ENCODE results near the gene ZNF148. TPM values are rescaled to one million over a fixed set of nuclear protein-coding genes. Genes with fewer than 3 reads are reported as not detected.
A peak's percentile ranks its signal among the peaks of the same experiment; 100 is the strongest.
"Not testable (repeated sequence)": the region's sequence is repeated elsewhere in the genome, so short reads cannot be mapped to it uniquely, and the experiment has no call there.

Gene ZNF148
- total RNA-seq, 2 donors from 2014 or later, result 33.8 to 37.8 TPM

DNA sequence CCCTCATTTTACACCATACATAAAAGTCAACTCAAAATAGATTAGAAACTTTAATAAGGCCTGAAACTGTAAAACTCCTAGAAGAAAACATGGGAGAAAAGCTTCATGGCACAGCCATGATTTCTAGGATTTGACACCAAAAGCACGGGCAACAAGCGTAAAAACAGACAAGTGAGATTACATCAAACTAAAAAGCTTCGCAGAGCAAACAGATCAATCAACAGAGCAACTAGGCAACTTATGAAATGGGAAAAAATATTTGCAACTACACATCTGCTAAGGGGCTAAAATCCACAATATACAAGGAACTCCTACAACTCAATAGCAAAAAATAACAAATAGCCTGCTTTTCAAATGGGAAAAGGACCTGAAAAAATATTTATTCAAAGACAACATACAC lies 26.1 kb downstream of the ZNF148 start:
- no peak overlapping the region for H3K4me3 Mint-ChIP-seq
- H3K27me3 ChIP-seq (ENCODE audit: control insufficient read depth, insufficient read depth, low read length, poor library complexity, severe bottlenecking), result no peaks in the 10 kb centered on the region
- H3K36me3 ChIP-seq (ENCODE audit: control insufficient read depth, insufficient read depth, low read length), result peaks cover 8% of the 10 kb centered on the region
- TF ChIP-seq, protein P1, sequence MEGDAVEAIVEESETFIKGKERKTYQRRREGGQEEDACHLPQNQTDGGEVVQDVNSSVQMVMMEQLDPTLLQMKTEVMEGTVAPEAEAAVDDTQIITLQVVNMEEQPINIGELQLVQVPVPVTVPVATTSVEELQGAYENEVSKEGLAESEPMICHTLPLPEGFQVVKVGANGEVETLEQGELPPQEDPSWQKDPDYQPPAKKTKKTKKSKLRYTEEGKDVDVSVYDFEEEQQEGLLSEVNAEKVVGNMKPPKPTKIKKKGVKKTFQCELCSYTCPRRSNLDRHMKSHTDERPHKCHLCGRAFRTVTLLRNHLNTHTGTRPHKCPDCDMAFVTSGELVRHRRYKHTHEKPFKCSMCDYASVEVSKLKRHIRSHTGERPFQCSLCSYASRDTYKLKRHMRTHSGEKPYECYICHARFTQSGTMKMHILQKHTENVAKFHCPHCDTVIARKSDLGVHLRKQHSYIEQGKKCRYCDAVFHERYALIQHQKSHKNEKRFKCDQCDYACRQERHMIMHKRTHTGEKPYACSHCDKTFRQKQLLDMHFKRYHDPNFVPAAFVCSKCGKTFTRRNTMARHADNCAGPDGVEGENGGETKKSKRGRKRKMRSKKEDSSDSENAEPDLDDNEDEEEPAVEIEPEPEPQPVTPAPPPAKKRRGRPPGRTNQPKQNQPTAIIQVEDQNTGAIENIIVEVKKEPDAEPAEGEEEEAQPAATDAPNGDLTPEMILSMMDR (conservative IDR thresholded peaks at IDR 0.05), result no peak
- peaks cover 40% of the 10 kb centered on the region for H3K9me3 ChIP-seq (ENCODE audit: control insufficient read depth, low read length)
- no peak overlapping the region for H3K9ac ChIP-seq (ENCODE audit: extremely low read depth, low read length, poor library complexity, severe bottlenecking)
- no peak for DNase-seq
- no peak overlapping the region for H3K27ac ChIP-seq (ENCODE audit: low read depth, low read length)
- no peak overlapping the region for H3K4me3 ChIP-seq (ENCODE audit: low read length)
- 94 to 100% methylated on average over 3 of the region's 3 CpGs for WGBS, 2 experiments (ENCODE audit: insufficient coverage in 1 of 2, insufficient read length in 1 of 2)
- H3K4me1 Mint-ChIP-seq, result no peaks in the 10 kb centered on the region
- no peaks in the 10 kb centered on the region for H3K27me3 Mint-ChIP-seq (ENCODE audit: insufficient read depth)
- H3K4me1 ChIP-seq (ENCODE audit: control insufficient read depth, insufficient read depth, low read length), result no peaks in the 10 kb centered on the region
- peaks cover 37% of the 10 kb centered on the region for H3K9me3 Mint-ChIP-seq
- H3K36me3 Mint-ChIP-seq (ENCODE audit: low read depth), result peaks cover 51% of the 10 kb centered on the region
- H3K27ac Mint-ChIP-seq, result peak overlapping the region; percentile 53

GRCh38 chr3:125343367-125343766 lies 31.8 kb downstream of the ZNF148 start:
- H3K27me3 Mint-ChIP-seq (ENCODE audit: insufficient read depth); H3K27ac ChIP-seq (ENCODE audit: low read depth, low read length): not testable (repeated sequence)
- 95 to 98% methylated on average over 7 of the region's 7 CpGs for whole genome bisulfite sequencing, 2 experiments (ENCODE audit: insufficient coverage in 1 of 2, insufficient read length in 1 of 2)

DNA sequence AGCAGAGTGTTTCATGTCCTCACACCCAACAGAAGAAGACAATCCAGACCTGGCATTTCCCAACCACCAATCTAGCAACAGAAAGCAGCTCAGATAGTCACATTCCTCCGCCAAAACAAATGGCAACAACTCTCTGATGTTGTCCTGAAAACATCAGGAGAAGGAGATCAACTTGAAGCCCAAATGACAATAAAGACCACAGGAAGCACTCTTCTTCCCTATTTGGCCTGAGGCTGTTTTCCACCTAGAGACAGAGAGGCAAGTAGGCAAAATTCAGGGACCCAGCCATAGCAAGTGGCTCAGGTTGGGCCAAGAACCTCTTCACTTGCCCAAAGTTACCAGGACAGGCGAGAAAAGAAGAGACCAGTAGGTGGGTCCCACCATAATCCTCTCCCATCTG lies 35.0 kb downstream of the ZNF148 start:
- H3K27me3 Mint-ChIP-seq (ENCODE audit: insufficient read depth), result no peaks in the 10 kb centered on the region
- H3K4me1 Mint-ChIP-seq, result peaks cover 5% of the 10 kb centered on the region
- H3K36me3 Mint-ChIP-seq (ENCODE audit: low read depth), result peaks cover 37% of the 10 kb centered on the region
- Histone ChIP-seq H3K27me3 (ENCODE audit: control insufficient read depth, insufficient read depth, low read length, poor library complexity, severe bottlenecking) (no peaks in the 10 kb centered on the region), H3K27ac (ENCODE audit: low read depth, low read length) (no peak overlapping the region), H3K4me1 (ENCODE audit: control insufficient read depth, insufficient read depth, low read length) (no peaks in the 10 kb centered on the region), H3K9ac (ENCODE audit: extremely low read depth, low read length, poor library complexity, severe bottlenecking) (no peak overlapping the region), H3K4me3 (ENCODE audit: low read length) (no peak overlapping the region), H3K9me3 (ENCODE audit: control insufficient read depth, low read length) (peaks cover 46% of the 10 kb centered on the region), H3K36me3 (ENCODE audit: control insufficient read depth, insufficient read depth, low read length) (peaks cover 19% of the 10 kb centered on the region)
- peaks cover 32% of the 10 kb centered on the region for H3K9me3 Mint-ChIP-seq
- TF ChIP-seq, protein P1 (conservative IDR thresholded peaks at IDR 0.05), result no peak
- no peak for DNase-seq
- H3K4me3 Mint-ChIP-seq, result no peak overlapping the region
- no peak overlapping the region for H3K27ac Mint-ChIP-seq
- WGBS, 2 experiments (ENCODE audit: insufficient coverage in 1 of 2, insufficient read length in 1 of 2), result 99 to 100% methylated on average over 2 of the region's 2 CpGs

More at GRCh38 chr3:125343367-125343766, 31.8 kb downstream of the ZNF148 start:
- H3K9me3 ChIP-seq (ENCODE audit: control insufficient read depth, low read length), result peaks cover 61% of the 10 kb centered on the region
- H3K36me3 Mint-ChIP-seq (ENCODE audit: low read depth), result peaks cover 54% of the 10 kb centered on the region
- not testable (repeated sequence) for DNase-seq; H3K4me3 ChIP-seq (ENCODE audit: low read length); H3K9ac ChIP-seq (ENCODE audit: extremely low read depth, low read length, poor library complexity, severe bottlenecking); H3K27ac Mint-ChIP-seq; H3K27me3 ChIP-seq (ENCODE audit: control insufficient read depth, insufficient read depth, low read length, poor library complexity, severe bottlenecking); H3K4me3 Mint-ChIP-seq; H3K4me1 Mint-ChIP-seq; H3K4me1 ChIP-seq (ENCODE audit: control insufficient read depth, insufficient read depth, low read length)
- H3K9me3 Mint-ChIP-seq, result peaks cover 50% of the 10 kb centered on the region
- peaks cover 19% of the 10 kb centered on the region for H3K36me3 ChIP-seq (ENCODE audit: control insufficient read depth, insufficient read depth, low read length)

- H3K4me3 ChIP-seq (ENCODE audit: low read length), result no peak overlapping the region
- H3K27ac ChIP-seq (ENCODE audit: low read depth, low read length), result no peak overlapping the region
- TF ChIP-seq, protein P1 (conservative IDR thresholded peaks at IDR 0.05), result no peak
- Mint-ChIP-seq H3K27ac (no peak overlapping the region), H3K4me3 (no peak overlapping the region), H3K36me3 (ENCODE audit: low read depth) (peaks cover 20% of the 10 kb centered on the region), H3K4me1 (peaks cover 5% of the 10 kb centered on the region), H3K9me3 (peaks cover 18% of the 10 kb centered on the region), H3K27me3 (ENCODE audit: insufficient read depth) (no peaks in the 10 kb centered on the region)
- H3K9ac ChIP-seq (ENCODE audit: extremely low read depth, low read length, poor library complexity, severe bottlenecking), result no peak overlapping the region
- H3K27me3 ChIP-seq (ENCODE audit: control insufficient read depth, insufficient read depth, low read length, poor library complexity, severe bottlenecking), result no peaks in the 10 kb centered on the region
- 93 to 100% methylated on average over 1 to 2 of the region's 2 CpGs for WGBS, 2 experiments (ENCODE audit: insufficient coverage in 1 of 2, insufficient read length in 1 of 2)
- H3K9me3 ChIP-seq (ENCODE audit: control insufficient read depth, low read length), result peaks cover 34% of the 10 kb centered on the region
- no peak for DNase-seq
- peaks cover 12% of the 10 kb centered on the region for H3K36me3 ChIP-seq (ENCODE audit: control insufficient read depth, insufficient read depth, low read length)
- no peaks in the 10 kb centered on the region for H3K4me1 ChIP-seq (ENCODE audit: control insufficient read depth, insufficient read depth, low read length)
These were observed 37.6 kb downstream of the ZNF148 start for GRCh38 chr3:125337506-125337905.
